GM23248 (cell line): ENCODE data around the gene ATP8A2.

Experiments
- EZH2 ChIP-seq: fragments of 200-600 bp; sonication (generic); IDR thresholded peaks from 2 replicates; pipeline ENCODE4 v1.6.1; 2018; ENCODE audit warnings: antibody characterized with exemption, mild to moderate bottlenecking; ENCODE audit not compliant: insufficient read depth, poor library complexity, severe bottlenecking
- EZH2phosphoT487 ChIP-seq: fragments of 200-600 bp; sonication (generic); IDR thresholded peaks from 2 replicates; pipeline ENCODE4 v1.6.1; 2018; ENCODE audit warnings: antibody characterized with exemption, moderate library complexity, mild to moderate bottlenecking, low read depth; ENCODE audit not compliant: insufficient read depth

DNA sequence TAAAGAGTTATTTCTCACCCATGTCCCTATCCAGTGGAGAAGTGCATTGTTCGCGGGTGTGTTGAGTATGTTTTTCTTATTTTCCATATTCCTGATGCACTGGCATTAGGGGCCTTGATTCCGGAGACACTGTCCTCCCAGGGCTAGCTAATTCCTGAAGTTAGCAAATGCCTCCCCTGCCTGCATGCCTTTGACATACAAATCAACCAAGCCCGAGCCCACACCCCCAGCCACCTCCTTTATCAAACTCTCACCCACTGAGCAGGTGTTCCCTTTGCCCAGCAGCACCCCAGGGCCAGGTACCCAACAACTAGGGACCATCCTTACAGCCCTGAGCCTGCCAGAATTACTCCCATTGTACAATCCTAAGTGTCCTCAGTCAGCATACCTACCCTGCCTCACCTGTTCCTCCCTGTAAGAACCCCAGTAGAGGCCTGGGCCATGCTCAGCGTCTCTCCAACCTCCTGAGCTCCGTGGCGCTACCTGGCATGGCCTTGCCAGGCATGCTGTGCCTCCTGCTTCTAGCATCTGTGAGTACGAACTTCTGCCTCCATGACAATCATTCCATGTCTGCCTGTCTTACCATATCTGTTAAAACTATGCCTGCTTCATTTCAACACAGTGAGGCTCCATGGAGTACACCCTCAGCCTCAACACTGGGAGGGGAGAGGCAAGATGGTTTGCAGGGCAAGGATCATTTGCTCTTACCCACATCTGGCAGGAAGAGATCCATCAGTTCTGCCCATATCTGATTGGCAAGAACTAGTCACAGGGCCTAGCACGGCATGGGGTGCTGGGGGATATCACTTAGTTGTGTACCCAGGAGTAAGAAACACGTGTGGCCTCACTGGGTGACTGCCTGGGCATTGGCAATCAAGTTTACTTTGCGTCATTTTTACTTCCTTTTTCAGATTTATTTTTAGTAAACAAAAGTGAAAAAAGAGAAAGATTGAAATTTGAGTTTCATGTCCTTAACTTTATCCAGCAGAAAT, 476.2 kb downstream of the ATP8A2 start:
- TF ChIP-seq EZH2: no peak
- TF ChIP-seq EZH2phosphoT487: no peak
